ENCODE results near the gene ARHGAP26. TPM values are rescaled to one million over a fixed set of nuclear protein-coding genes. Genes with fewer than 3 reads are reported as not detected.

Gene ARHGAP26
- total RNA-seq, 1 experiment from 2014 or later: 34.5 TPM

DNA sequence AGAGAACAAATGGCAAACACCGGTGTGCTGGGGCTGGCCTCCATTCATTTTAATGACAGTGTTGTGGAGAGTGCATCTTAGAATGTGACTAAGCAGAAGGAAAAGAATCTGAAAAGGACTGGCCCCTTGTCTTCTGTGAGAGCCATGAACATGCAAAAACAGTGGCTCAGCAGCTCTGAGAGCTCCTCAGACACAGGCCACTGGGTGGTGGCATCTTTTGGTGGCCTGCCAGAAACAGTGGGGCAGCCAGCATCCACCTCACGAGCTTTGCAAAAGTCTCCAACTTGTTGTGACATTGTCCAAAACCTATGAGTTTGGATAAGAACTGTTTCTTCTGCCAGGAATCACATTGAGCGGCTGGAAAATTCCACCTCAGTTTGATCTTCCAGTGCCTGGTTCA, 399.9 kb downstream of the ARHGAP26 start:
- no peak overlapping the region for H3K4me3 ChIP-seq (replicated peaks in 1 of 2; ENCODE audit: low read depth in 1 of 2, low read length in 2 of 2)
- intact Hi-C loops (cut with micrococcal nuclease): no loop called here
- no peak for TF ChIP-seq EGR1 (IDR thresholded peaks at IDR 0.05; ENCODE audit: low read depth)
- no peak for TF ChIP-seq ZFX (IDR thresholded peaks at IDR 0.05)
- no peak for TF ChIP-seq SP1 (IDR thresholded peaks at IDR 0.05; ENCODE audit: low read depth)
- TF ChIP-seq JUND (IDR thresholded peaks at IDR 0.05): no peak
- TF ChIP-seq CBX3 (IDR thresholded peaks at IDR 0.05; ENCODE audit: low read depth): no peak
- no peak for TF ChIP-seq ATF3 (IDR thresholded peaks at IDR 0.05)
- no peak for TF ChIP-seq CTCF (IDR thresholded peaks at IDR 0.05 in 2 of 3, conservative IDR thresholded peaks at IDR 0.05 in 1 of 3; ENCODE audit: borderline replicate concordance in 1 of 3, insufficient read depth in 1 of 3, low read depth in 2 of 3, low read length in 2 of 3)
- no peak for TF ChIP-seq POLR2AphosphoS5 (IDR thresholded peaks at IDR 0.05; ENCODE audit: low read depth, low read length)
- no peak for TF ChIP-seq RAD21 (IDR thresholded peaks at IDR 0.05; ENCODE audit: low read depth)
- no peak for TF ChIP-seq EZH2phosphoT487 (IDR thresholded peaks at IDR 0.05; ENCODE audit: borderline replicate concordance)
- no peak for TF ChIP-seq SIN3A (IDR thresholded peaks at IDR 0.05; ENCODE audit: low read depth)
- TF ChIP-seq SRF (IDR thresholded peaks at IDR 0.05; ENCODE audit: low read depth): no peak
- TF ChIP-seq ZNF274 (IDR thresholded peaks at IDR 0.05; ENCODE audit: low read depth, low read length): no peak
- TF ChIP-seq CEBPB (IDR thresholded peaks at IDR 0.05; ENCODE audit: low read depth): no peak
- no peak for TF ChIP-seq FOSL1 (IDR thresholded peaks at IDR 0.05; ENCODE audit: low read depth)
- TF ChIP-seq EZH2 (IDR thresholded peaks at IDR 0.05): no peak
- no peak for TF ChIP-seq POLR2A (IDR thresholded peaks at IDR 0.05; ENCODE audit: borderline replicate concordance, extremely low read depth, insufficient read depth, insufficient read length)
- H3K79me2 ChIP-seq (ENCODE audit: insufficient read depth, low read length): no peaks in the 10 kb centered on the region
- H3K27me3 ChIP-seq (ENCODE audit: insufficient read depth, low read length): no peaks in the 10 kb centered on the region
- no peak overlapping the region for H3K27ac ChIP-seq (ENCODE audit: low read depth, low read length)
- no peak overlapping the region for H2AFZ ChIP-seq (ENCODE audit: low read depth, low read length, poor library complexity, severe bottlenecking)
- POLR2A ChIA-PET: no interaction called here
- no peak for DNase-seq (ENCODE audit: low read depth, low spot score)
- no peaks in the 10 kb centered on the region for H3K4me1 ChIP-seq (ENCODE audit: control insufficient read depth in 1 of 2, insufficient read depth in 2 of 2, low read length in 2 of 2)
- no peaks in the 10 kb centered on the region for H4K20me1 ChIP-seq (ENCODE audit: insufficient read depth)
- H3K36me3 ChIP-seq (ENCODE audit: control insufficient read depth in 1 of 2, insufficient read depth in 2 of 2, low read length in 2 of 2): no peaks in the 10 kb centered on the region
- no peak for ATAC-seq
- RAD21 ChIA-PET (ENCODE audit: low non-redundant PET in 1 of 2, low total read pairs in 2 of 2, uncharacterized antibody in 2 of 2, unreplicated experiment in 2 of 2): no interaction called here
- BruUV-seq (replicated peaks): no TSS peak
- H3K9me3 ChIP-seq (ENCODE audit: control insufficient read depth in 1 of 2, insufficient read depth in 1 of 2, low read depth in 1 of 2, low read length in 2 of 2): no peaks in the 10 kb centered on the region
- H3K9me2 ChIP-seq (ENCODE audit: insufficient read depth): no peaks in the 10 kb centered on the region
- no peak overlapping the region for H3K9ac ChIP-seq (ENCODE audit: low read length)
- H3K4me2 ChIP-seq (ENCODE audit: low read length): no peak overlapping the region
- CTCF ChIA-PET: no interaction called here
